GM15510 (cell line): ENCODE data around the gene ADAMTS17.

ENCODE experiments used
- POLR2A ChIP-seq: IDR thresholded peaks from 3 replicates; pipeline ENCODE4 v1.6.1; 2011; ENCODE audit warnings: borderline replicate concordance; ENCODE audit not compliant: insufficient read length; ENCODE audit errors: extremely low read depth

Gene ADAMTS17

GRCh38 chr15:100201376-100202280, 140.1 kb downstream of the ADAMTS17 start:
- no peak for TF ChIP-seq POLR2A

- no peak for TF ChIP-seq POLR2A
These were observed 141.4 kb downstream of the ADAMTS17 start for GRCh38 chr15:100200287-100200880.

DNA sequence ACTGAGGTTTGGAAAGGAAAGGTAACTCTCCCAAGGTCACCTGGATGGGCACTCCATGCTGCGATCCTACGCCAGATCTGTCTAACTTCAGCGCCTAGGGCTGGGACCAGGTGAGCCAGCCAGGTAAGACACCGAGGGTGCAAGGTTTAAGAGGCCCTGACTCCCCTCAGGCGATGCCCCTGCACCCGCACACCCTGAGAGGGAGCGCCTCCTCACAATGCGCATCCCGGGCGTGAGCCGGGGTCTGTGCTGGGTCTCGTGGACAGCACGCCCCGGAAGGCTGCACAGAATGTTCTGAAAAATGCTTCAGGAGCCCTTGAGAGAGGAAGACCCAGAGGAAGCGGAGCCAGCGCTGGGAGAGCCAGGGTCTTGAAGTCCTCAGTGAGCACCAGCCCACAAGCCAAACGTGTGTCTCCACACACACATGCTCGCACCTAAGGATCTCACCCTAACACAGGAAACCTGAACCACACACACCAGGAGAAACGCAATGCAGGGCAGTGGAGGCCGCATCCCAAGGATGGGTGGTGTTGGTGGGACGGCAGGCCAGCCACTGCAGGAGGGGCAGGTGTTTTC, 142.0 kb downstream of the ADAMTS17 start:
- no peak for TF ChIP-seq POLR2A

DNA sequence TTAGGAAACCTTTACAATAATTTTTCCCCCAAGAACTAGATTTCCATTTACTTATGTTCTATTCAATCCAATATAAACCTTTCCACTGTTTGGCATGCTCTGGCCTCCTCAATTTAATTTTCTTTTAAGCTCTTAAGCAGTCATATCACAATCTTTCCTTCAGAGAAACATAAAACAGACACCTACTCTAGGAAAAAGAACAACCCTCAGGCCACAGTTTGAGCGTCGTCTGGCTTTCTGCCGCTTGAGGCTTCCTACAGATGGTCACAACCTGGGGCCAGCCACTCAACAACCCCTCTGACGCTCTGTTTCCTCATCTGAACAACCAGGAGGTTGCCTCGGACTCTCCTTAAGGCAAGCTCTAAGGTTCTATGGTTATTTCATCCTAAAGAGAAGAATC, 143.3 kb downstream of the ADAMTS17 start:
- no peak for TF ChIP-seq POLR2A

- no peak for TF ChIP-seq POLR2A
These were observed 145.3 kb downstream of the ADAMTS17 start for GRCh38 chr15:100196326-100197058.

DNA sequence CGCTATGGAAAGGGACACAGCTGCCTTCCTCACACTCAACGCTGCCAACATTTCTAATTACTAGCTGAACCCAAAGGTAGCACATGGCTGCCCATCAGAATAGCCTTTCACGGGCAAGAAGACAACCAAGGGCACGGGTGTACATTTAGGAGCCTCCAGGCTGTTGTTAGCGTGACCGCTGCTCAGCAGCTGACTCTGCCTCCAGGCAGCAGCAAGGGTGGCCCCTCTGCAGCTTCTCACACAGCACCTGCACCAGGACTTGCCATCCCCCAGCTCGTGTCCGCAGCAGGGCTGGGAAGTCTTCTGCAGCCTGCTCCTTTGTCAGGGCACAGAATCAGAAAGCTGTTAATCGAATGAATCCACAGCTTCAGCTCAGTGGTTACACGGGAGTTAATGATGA, 146.8 kb downstream of the ADAMTS17 start:
- TF ChIP-seq POLR2A, result no peak

DNA sequence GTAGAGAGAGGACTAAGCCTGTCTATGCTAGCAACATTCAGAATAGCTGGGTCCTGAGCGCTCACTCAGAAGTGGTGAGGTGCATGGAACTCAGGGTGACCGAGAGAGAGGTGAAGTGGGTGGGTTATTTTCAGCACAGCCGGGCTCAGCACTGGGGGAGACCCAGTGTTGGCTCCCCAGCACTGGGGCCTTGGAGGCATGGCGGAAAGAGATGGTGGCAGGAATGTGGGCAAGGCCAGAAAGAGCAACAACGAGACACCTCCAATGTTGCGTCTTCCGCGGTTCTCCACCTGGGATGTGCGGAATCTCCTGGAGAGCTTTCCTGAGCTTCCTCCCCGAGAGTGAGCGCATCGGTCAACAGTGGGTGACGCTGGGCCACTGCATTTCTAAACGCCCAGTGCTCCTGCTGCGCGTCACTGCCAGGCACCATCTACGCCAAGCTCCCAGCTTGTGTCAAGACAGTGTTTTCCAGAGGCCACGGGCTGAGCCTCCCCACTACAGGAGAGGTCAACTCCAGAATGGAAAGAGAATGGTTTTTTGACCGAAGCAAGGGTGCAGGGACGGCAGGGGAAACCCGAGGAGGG, 148.4 kb downstream of the ADAMTS17 start:
- TF ChIP-seq POLR2A, result no peak

DNA sequence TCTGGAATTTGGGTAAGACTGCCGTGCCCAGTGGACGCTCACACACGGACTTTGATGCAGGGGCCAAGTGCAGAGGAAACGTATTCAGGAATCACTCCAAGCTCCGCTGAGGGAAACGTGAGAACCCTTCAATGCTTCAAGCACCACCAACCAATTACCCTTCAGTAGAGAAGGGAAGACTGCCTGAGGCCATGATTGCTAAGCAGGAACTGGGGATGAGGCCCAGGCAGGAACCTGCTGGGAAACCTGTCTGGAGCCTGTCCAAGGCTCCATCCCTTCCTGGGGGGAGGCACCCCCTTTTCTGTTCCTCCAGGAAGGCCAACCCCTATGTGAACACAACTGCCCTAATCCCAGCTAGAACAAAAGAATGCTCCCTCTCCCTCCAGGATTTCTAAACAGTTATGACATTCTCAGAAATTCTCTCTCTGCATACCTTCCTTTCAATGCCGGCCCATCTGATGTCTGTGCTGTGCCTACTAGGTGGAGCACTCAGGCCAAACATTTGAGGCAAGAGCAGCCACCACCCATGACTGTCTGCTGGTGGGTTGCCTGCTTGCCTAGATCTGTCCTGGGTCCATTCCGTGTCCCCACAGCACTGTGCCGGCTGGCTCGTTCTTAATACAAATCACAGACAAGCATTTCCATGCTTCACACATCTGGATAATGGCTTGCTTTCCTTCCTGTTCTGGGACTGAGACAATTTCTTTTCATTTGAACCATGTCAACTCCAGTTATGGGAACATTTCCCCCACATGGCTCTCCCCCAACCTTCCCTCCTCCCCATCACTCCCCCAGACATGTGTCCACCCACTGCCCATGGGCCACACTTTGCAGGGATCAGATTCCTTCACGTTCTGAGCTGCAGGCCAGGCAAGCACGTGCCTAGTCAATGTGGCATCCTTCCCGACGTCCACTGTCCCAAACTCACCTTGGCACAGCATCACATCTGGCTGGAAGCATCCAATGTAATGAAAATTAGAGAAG, 149.4 kb downstream of the ADAMTS17 start:
- TF ChIP-seq POLR2A, result no peak

GRCh38 chr15:100191161-100191560, 150.6 kb downstream of the ADAMTS17 start:
- no peak for TF ChIP-seq POLR2A

DNA sequence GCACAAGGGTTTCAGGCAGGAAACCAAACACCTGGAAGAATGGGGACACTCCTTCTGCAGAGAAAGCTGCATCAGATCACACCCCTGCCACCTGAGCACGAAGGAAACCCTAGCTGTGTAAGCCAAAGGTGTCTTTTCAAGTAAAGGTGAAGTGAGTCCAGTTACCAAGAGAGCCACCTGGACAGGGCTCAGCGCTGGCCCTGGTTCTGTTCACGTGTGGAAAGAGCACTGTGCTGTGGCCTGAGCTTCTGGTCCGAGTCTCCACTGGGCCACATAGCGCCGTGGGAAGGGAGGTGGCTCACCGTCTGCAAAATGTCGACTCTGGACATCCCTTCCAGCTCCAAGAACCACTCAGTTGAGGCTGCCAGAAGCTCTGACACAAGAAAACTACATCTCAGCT, 151.1 kb downstream of the ADAMTS17 start:
- TF ChIP-seq POLR2A, result no peak

DNA sequence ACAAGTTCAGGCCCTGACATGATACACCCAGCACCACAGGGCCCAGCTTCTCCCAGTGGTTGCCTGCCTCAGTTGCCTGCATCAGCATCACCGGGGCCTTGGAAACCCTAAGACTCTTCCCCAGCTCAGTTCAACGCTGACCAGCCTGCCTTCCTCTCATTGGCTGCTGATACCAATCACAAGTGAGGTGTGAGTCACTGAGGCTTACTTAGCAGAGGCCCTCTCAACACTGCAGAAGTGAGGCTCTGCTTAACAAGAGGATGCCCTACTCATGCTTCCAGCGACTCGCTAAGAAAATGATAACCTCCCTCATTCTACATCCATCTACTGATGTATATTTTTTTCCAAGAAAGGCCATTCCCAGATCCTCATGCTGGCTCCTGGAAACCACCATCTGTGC, 151.9 kb downstream of the ADAMTS17 start:
- TF ChIP-seq POLR2A, result no peak

GRCh38 chr15:100189319-100189718, 152.5 kb downstream of the ADAMTS17 start:
- no peak for TF ChIP-seq POLR2A

GRCh38 chr15:100187677-100188076, 154.1 kb downstream of the ADAMTS17 start:
- TF ChIP-seq POLR2A, result no peak

GRCh38 chr15:100186960-100187359, 154.8 kb downstream of the ADAMTS17 start:
- no peak for TF ChIP-seq POLR2A

DNA sequence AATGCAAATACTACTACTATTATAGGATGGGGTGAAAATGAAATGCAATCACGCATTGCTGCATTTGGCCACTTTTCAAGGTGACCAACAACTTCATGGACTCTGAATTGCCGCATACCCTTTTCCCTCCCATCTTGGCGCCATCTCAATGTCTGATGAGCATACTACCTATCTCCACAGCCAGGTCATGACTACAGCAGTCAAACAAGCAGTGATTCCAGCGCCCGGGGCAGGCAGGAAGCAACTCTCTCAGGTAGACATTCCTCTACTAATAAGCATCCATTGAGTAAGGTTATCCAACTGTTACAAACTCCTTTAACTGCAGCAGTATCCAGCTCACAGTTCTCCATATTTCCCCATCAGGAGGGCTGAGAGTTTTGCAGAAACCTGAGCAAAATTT, 155.4 kb downstream of the ADAMTS17 start:
- TF ChIP-seq POLR2A, result no peak
